DOHH2 (cell line): ENCODE results near the gene DMBT1.

Experiments used
- H3F3A ChIP-seq: fragments of 200-600 bp; sonication (generic), shearing (Covaris generic); 2 replicates; pipeline ENCODE4 v1.6.0; 2016; ENCODE audit warnings: antibody characterized with exemption, mild to moderate bottlenecking; ENCODE audit not compliant: control insufficient read depth, insufficient read depth
- H3K27ac ChIP-seq: fragments of 200-600 bp; sonication (generic); 2 replicates; pipeline ENCODE4 v1.5.1; 2014; ENCODE audit warnings: low read depth, mild to moderate bottlenecking, low read length, moderate library complexity
- H3K27me3 ChIP-seq: fragments of 200-600 bp; sonication (generic); 2 replicates; pipeline ENCODE4 v1.6.1; 2014; ENCODE audit warnings: mild to moderate bottlenecking, low read length, mixed read lengths; ENCODE audit not compliant: control insufficient read depth
- H3K36me3 ChIP-seq: fragments of 200-600 bp; sonication (generic); 2 replicates; pipeline ENCODE4 v1.6.1; 2014; ENCODE audit warnings: mild to moderate bottlenecking, low read length, moderate library complexity, mixed read lengths; ENCODE audit not compliant: control insufficient read depth
- H3K4me1 ChIP-seq: fragments of 200-600 bp; sonication (generic); 2 replicates; pipeline ENCODE4 v1.6.1; 2014; ENCODE audit warnings: mild to moderate bottlenecking, low read length, mixed read lengths; ENCODE audit not compliant: control insufficient read depth
- H3K4me2 ChIP-seq: fragments of 200-600 bp; sonication (generic); 2 replicates; pipeline ENCODE4 v1.6.0; 2014; ENCODE audit warnings: mild to moderate bottlenecking, low read length, moderate library complexity
- H3K4me3 ChIP-seq: fragments of 200-600 bp; sonication (generic); 2 replicates; pipeline ENCODE4 v1.5.1; 2014; ENCODE audit warnings: mild to moderate bottlenecking, low read length, mixed read lengths
- H3K79me2 ChIP-seq: fragments of 200-600 bp; sonication (generic); 2 replicates; pipeline ENCODE4 v1.6.1; 2014; ENCODE audit warnings: mild to moderate bottlenecking, low read length, mixed read lengths; ENCODE audit not compliant: control insufficient read depth
- H3K9me2 ChIP-seq: fragments of 200-600 bp; sonication (generic); replicated peaks from 2 replicates; pipeline ENCODE4 v1.6.1; 2014; ENCODE audit warnings: mild to moderate bottlenecking, low read length, mixed read lengths; ENCODE audit not compliant: control insufficient read depth
- H3K9me3 ChIP-seq: fragments of 200-600 bp; sonication (generic); 2 replicates; pipeline ENCODE4 v1.6.1; 2014; ENCODE audit warnings: antibody characterized with exemption, low read length, mixed read lengths; ENCODE audit not compliant: control insufficient read depth, insufficient read depth
- H4K20me1 ChIP-seq: fragments of 200-600 bp; sonication (generic); 2 replicates; pipeline ENCODE4 v1.6.0; 2014; ENCODE audit warnings: low read depth, mild to moderate bottlenecking, antibody characterized with exemption, low read length, moderate library complexity; ENCODE audit not compliant: control insufficient read depth, insufficient read depth
- CTCF ChIP-seq: fragments of 200-600 bp; sonication (generic); IDR thresholded peaks from one replicate; pipeline ENCODE4 v1.5.1; 2014; ENCODE audit warnings: antibody characterized with exemption, mild to moderate bottlenecking, low read depth, low read length; ENCODE audit not compliant: poor library complexity, severe bottlenecking
- EZH2phosphoT487 ChIP-seq: fragments of 200-600 bp; sonication (generic); IDR thresholded peaks from 2 replicates; pipeline ENCODE4 v1.6.1; 2017; ENCODE audit warnings: borderline replicate concordance, mild to moderate bottlenecking, antibody characterized with exemption, low read length, moderate library complexity, mixed read lengths

The DMBT1 gene

GRCh38 chr10:122546242-122546641, 14.3 kb upstream of the DMBT1 start:
- no peaks in the 10 kb centered on the region for H3K36me3 ChIP-seq
- H3K27ac ChIP-seq, result no peak overlapping the region
- H3K79me2 ChIP-seq, result no peaks in the 10 kb centered on the region
- no peak overlapping the region for H3K4me3 ChIP-seq
- H3K9me3 ChIP-seq, result no peaks in the 10 kb centered on the region
- peaks cover 16% of the 10 kb centered on the region for H3K4me1 ChIP-seq
- no peak for TF ChIP-seq CTCF
- TF ChIP-seq EZH2phosphoT487, result no peak
- no peaks in the 10 kb centered on the region for H3K9me2 ChIP-seq
- H3F3A ChIP-seq, result no peaks in the 10 kb centered on the region
- H3K4me2 ChIP-seq, result no peak overlapping the region
- no peaks in the 10 kb centered on the region for H4K20me1 ChIP-seq
- peaks cover 15% of the 10 kb centered on the region for H3K27me3 ChIP-seq

GRCh38 chr10:122548407-122549085, 12.0 kb upstream of the DMBT1 start:
- Histone ChIP-seq H3K9me2 (no peaks in the 10 kb centered on the region), H3K27me3 (peaks cover 7% of the 10 kb centered on the region; the same call in 1 of the 2 replicates), H3K79me2 (no peaks in the 10 kb centered on the region), H3F3A (no peaks in the 10 kb centered on the region), H3K4me2 (no peak overlapping the region), H3K36me3 (no peaks in the 10 kb centered on the region), H3K27ac (no peak overlapping the region), H4K20me1 (no peaks in the 10 kb centered on the region), H3K4me1 (no peaks in the 10 kb centered on the region), H3K4me3 (no peak overlapping the region), H3K9me3 (no peaks in the 10 kb centered on the region)
- TF ChIP-seq CTCF, result no peak
- no peak for TF ChIP-seq EZH2phosphoT487

GRCh38 chr10:122549636-122550035, 10.9 kb upstream of the DMBT1 start:
- H3F3A ChIP-seq, result no peaks in the 10 kb centered on the region
- H3K9me3 ChIP-seq, result no peaks in the 10 kb centered on the region
- no peak overlapping the region for H3K4me2 ChIP-seq
- H4K20me1 ChIP-seq, result no peaks in the 10 kb centered on the region
- no peaks in the 10 kb centered on the region for H3K9me2 ChIP-seq
- no peaks in the 10 kb centered on the region for H3K36me3 ChIP-seq
- no peaks in the 10 kb centered on the region for H3K4me1 ChIP-seq
- H3K27ac ChIP-seq, result no peak overlapping the region
- H3K27me3 ChIP-seq, result peaks cover 2% of the 10 kb centered on the region; the same call in 1 of the 2 replicates
- H3K79me2 ChIP-seq, result no peaks in the 10 kb centered on the region
- TF ChIP-seq EZH2phosphoT487 (no peak), CTCF (no peak)
- H3K4me3 ChIP-seq, result no peak overlapping the region
